ENCODE data around the gene IL17F. TPM values are rescaled to one million over a fixed set of nuclear protein-coding genes. Genes with fewer than 3 reads are reported as not detected.

Gene IL17F
- total and polyA plus RNA-seq, 2 of the 8 experiments (the other 6 are each of a cell fraction or from before 2014, with no cell fraction given) = 0.08 TPM; not detected in 1

- Histone ChIP-seq H2BK12ac (ENCODE audit: low read depth, low read length) (no peak overlapping the region), H3K4me1 (replicated peaks in 1 of 4; ENCODE audit: control insufficient read depth in 3 of 4, insufficient read depth in 4 of 4, low read length in 3 of 4) (no peaks in the 10 kb centered on the region), H3K23me2 (ENCODE audit: low read depth, low read length) (no peaks in the 10 kb centered on the region), H3K4ac (replicated peaks; ENCODE audit: insufficient read length, low read depth, low read length) (no peak overlapping the region), H3K79me2 (ENCODE audit: control insufficient read depth in 1 of 2, insufficient read depth in 2 of 2, low read length in 2 of 2) (no peaks in the 10 kb centered on the region), H4K91ac (replicated peaks; ENCODE audit: insufficient read length, low read length) (no peak overlapping the region), H3K4me2 (ENCODE audit: insufficient read depth in 1 of 2, low read depth in 2 of 2, low read length in 2 of 2) (no peak overlapping the region), H3K14ac (ENCODE audit: insufficient read length) (no peak overlapping the region), H3K23ac (ENCODE audit: insufficient read length) (no peak overlapping the region), H4K5ac (ENCODE audit: insufficient read length, low read depth, low read length) (no peak overlapping the region), H3K56ac (replicated peaks; ENCODE audit: insufficient read length, low read depth, low read length) (no peak overlapping the region), H3K79me1 (ENCODE audit: low read depth, low read length) (no peaks in the 10 kb centered on the region), H3K27me3 (replicated peaks in 1 of 4; ENCODE audit: control insufficient read depth in 3 of 4, extremely low read depth in 1 of 4, insufficient read depth in 3 of 4, low read length in 3 of 4) (no peaks in the 10 kb centered on the region), H4K20me1 (replicated peaks in 1 of 2; ENCODE audit: control insufficient read depth in 1 of 2, insufficient read depth in 2 of 2, low read length in 2 of 2) (no peaks in the 10 kb centered on the region), H2BK5ac (ENCODE audit: low read depth, low read length) (no peak overlapping the region), H3K9me3 (ENCODE audit: insufficient read depth in 2 of 2, low read depth in 1 of 2, low read length in 1 of 2) (no peaks in the 10 kb centered on the region), H3K4me3 (ENCODE audit: extremely low read depth in 1 of 4, insufficient read depth in 2 of 4, low read depth in 3 of 4, low read length in 4 of 4) (no peak overlapping the region), H2BK20ac (ENCODE audit: low read length) (no peak overlapping the region), H3K9ac (replicated peaks in 1 of 4; ENCODE audit: extremely low read depth in 1 of 4, low read depth in 3 of 4, low read length in 3 of 4) (no peak overlapping the region), H3K18ac (ENCODE audit: extremely low read depth, low read length) (no peak overlapping the region), H4K8ac (ENCODE audit: extremely low read depth, insufficient read depth, low read length) (no peak overlapping the region), H2BK15ac (ENCODE audit: low read length) (no peak overlapping the region), H2BK120ac (replicated peaks; ENCODE audit: low read depth, low read length) (no peak overlapping the region), H3K36me3 (ENCODE audit: control insufficient read depth in 2 of 4, insufficient read depth in 4 of 4, low read length in 3 of 4) (no peaks in the 10 kb centered on the region), H2AK5ac (ENCODE audit: low read depth, low read length) (no peak overlapping the region), H3K27ac (ENCODE audit: low read depth, low read length) (no peak overlapping the region), H2AFZ (ENCODE audit: low read length) (no peak overlapping the region)
- TF ChIP-seq USF2 (IDR thresholded peaks at IDR 0.05; ENCODE audit: low read length) = no peak
- peak in 2 of 3 experiments; percentile 12 to 19; a peak in 2 of 4 replicates for TF ChIP-seq CTCF (IDR thresholded peaks at IDR 0.05; ENCODE audit: control extremely low read depth in 1 of 3, insufficient read depth in 1 of 3, low read depth in 1 of 3, low read length in 3 of 3)
- TF ChIP-seq RAD21 (IDR thresholded peaks at IDR 0.05 in 1 of 2, conservative IDR thresholded peaks at IDR 0.05 in 1 of 2; ENCODE audit: low read depth in 2 of 2, low read length in 2 of 2) = peak; percentile 39 to 50
- no peak for TF ChIP-seq RFX5 (IDR thresholded peaks at IDR 0.05; ENCODE audit: borderline replicate concordance, low read depth, low read length)
- TF ChIP-seq GABPA (IDR thresholded peaks at IDR 0.05; ENCODE audit: borderline replicate concordance, insufficient read depth, low read length) = no peak
- no peak for TF ChIP-seq RXRA (IDR thresholded peaks at IDR 0.05; ENCODE audit: insufficient read depth, low read depth, low read length)
- POLR2A ChIA-PET (ENCODE audit: partially characterized antibody) = interaction anchor here (1.1 kb wide), 1 partner anchor 78 kb away, joined by 3 read pairs; the partner anchor contains the start of gene MCM3
- DNase-seq (ENCODE audit: low read depth in 1 of 2, low spot score in 2 of 2) (no peak), FAIRE-seq (no peak)
- CTCF ChIA-PET (ENCODE audit: partially characterized antibody) = interaction anchor here (0.7 to 3.3 kb wide), 18 partner anchors 10 to 1146 kb away, joined by 3 to 18 read pairs (median 4); no protein-coding TSS in a partner anchor
- 90% methylated on average over 2 of the region's 2 CpGs; no CpG with 5 or more reads in 1 of the 2 experiments for whole genome bisulfite sequencing, 2 experiments (ENCODE audit: extremely low coverage in 1 of 2, insufficient coverage in 1 of 2, insufficient read length in 1 of 2, insufficient replicate concordance in 2 of 2, low coverage in 1 of 2, low lambda C conversion rate in 2 of 2, missing lambda C conversion rate in 1 of 2)
Measured at GRCh38 chr6:52207066-52207465, 37.2 kb downstream of the IL17F start.
